GM18511 (cell line): ENCODE results near the gene BAHCC1.

Experiments used
- ATAC-seq: cut with Tn5 transposase; IDR thresholded peaks from one replicate; pipeline ENCODE4 v1.9.1; 2021; ENCODE audit warnings: mild to moderate bottlenecking, moderate library complexity; ENCODE audit not compliant: unreplicated experiment

BAHCC1 gene

DNA sequence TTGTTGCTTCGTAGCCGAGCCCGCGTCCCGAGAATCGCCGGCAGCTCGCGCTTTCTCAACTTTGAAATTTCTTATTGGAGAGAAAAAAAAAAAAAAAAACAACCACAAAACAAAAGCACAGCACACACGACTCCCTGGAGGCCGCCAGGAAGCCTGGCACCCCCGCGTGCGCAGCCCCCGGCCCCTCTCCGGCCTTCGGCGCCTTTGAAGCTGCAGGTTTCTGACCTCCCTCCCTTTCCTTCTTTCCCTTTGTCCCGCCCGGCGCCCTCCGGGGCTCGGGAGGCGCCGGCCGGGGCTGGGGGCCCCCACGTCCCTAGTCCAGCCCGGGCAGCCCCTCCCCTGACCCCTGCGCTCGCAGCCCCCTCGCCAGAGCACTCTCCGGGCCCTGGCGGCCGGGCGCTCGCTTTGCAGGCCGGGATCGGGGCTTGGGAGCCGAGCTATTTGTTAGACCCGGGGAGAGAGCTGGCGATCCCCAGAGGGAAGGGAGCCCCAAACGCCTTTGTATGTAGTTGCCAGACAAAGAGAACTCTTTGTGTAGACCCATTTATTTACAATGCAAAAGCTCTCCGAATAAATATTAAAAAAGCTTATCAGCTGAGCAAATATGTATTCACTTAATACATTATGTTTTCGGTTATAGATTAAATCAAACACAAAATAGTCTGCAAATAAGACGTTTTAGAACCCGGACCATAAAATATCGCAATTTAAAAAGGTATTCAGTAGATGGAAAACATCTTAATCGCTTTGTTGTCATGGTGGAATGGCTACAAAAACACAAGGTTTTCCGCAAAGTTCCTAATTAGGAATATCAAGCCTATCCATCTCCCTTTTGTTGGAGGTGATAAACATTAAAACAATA is 2.3 kb downstream of the BAHCC1 start:
- ATAC-seq = no peak

DNA sequence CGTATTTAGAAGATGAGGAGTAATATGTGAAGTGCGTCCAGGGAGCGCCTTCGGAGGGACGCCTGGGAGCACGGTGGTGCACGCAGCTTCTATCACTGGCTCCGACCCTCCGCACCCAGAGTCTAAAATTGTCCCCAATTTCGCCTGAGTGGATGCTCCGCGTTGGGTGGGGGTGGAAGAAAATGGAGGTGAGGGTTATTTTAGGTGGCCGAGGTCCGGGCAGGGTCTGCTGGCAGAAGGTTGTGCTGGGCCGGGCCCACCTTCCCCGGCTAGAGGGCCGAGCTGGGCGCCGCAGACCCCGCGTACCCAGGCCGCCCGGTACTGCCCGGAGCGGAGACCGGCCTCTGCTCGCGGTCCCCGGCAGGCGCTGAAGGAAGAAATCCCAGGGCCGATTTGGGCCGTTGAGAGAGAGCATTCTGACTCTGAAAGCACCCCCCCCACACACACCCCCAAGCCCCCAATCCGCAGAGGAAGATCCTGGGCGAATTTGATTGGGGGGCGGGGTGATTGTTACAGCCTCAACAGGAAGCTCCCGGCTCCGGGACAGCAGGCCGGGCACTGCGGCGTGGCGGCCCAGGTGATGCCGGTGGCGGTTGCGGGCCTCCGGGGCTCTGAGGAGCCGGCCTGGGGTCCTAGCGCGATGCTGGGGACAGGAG is 3.0 kb downstream of the BAHCC1 start:
- ATAC-seq = no peak

DNA sequence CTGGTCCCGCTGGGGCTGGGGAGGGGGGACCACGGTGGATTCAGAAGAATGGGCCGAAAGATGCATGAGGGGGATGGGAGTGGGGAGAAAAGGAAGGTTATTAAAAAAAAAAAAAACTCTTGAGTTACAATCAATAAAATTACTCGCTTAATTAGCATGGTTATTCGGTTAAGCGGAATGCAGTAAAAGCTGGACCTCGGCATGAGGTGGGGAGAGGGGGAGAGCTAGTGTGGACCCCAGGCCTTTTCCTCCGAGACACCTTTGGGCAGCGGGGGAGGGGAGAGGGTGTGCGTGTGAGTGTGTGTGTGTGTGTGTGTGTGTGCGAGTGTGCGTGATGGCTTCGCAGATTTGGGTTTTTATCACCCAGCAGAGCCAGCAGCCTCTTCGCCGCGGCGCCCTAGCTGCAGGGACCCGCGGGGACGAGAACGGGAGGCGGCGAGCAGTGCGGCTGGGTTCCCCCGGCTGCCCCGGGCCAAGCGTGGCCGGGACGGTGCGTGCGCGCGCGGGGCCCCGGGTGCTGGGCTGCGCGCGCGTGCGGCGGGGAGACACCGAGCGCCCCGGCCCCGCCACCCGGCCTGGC is 3.7 kb downstream of the BAHCC1 start:
- no peak for ATAC-seq

DNA sequence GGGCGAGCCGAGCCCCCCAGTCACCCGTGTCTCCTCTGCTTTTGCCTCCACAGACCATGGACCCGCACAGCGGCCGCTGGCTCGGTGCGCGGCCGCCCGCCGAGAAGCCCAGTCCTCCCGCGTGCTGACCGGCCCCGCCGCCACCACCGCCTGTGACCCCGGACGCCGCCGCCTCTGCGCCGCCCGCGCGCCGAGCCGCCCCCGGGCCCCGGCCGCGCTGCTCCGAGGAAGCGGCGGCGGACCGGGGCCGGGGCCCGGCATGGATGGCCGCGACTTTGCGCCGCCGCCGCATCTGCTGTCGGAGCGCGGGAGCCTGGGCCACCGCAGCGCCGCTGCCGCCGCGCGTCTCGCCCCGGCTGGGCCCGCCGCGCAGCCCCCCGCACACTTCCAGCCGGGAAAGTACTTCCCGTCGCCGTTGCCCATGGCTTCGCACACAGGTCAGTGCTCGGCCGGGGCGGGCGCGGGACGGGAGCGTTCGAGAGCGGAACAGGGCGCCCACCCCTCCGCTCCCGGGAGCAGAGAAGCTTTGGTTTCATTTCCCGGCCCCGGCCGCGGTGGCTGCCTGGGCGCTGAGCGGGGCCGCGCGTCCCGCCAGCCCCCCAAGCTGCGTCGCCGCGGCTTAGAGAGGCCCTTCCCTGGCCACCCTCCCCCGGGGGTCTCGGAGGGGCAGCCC is 4.4 kb downstream of the BAHCC1 start:
- no peak for ATAC-seq

DNA sequence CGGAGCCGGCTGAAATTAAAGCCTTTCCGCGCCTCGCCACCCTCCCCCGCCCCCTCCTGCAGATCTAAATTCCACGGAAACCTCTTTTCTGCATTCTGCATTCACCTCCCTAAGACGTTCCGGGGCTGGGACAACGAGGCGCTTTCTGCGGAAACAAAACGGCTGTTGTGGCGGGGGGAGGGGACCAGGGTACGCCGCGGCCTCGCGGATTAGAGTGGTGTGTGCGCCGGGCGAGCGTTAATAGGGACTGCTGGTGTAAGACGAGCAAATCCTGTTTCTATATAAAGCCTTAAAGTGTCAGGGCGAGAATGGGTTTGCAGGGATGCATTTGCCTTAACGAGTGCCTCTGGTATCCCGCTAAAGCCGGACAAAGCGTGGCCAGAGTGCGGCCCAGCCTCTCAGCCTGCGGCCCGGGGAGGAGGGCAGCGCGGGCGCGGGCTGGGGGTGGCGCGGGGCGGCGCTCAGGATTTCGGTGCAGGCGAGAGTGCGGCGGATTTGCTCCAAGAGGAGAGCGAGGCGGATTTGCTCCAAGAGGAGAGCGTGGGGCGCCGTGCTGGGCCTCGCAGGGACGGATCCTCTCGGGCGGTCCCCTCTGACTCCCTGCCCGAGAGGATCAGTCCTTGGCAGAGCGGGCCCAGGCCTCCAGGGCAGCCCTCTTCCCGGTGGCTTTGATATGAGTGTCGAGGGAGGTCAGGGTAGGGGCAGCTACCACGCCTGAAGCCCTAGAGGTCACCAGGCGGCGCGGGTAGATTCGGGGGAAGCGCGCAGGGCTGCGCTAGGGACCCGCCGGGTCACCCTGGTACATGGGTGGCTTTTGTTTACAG is 5.1 kb downstream of the BAHCC1 start:
- ATAC-seq = no peak

DNA sequence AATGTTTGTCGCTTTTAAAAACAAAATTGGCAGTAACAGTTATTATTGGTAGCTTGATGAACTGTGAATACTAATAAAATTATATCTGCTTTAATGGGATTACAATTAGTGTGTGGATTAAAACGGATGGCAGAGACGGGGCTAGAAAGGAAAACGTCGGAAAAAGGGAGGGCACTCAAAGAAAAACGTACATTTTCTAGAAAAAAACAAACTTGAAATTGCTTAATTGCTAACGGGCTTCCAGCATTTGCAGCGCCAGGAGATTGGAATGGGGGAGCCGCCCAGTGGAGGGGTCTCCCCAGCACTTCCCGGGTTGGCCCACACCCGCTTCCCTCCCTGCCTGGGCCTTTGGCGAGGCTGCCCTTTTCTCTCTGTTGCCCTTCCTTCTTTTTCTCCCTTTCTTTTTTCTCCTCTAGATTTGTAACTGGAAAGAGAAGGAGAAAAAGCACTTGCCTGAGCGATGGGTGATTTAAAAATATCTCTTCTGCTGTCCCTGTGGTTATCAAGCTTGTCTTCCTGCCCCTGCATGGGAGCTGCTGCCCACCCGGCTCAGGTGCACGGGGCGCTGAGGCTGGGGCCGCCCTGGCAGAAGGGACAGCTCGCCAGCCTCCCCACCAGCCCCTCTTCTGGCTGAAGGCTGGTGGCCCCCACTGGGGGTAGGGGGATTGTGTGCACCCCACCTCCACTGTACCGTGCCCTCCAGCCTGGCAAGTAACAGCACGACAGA is 5.9 kb downstream of the BAHCC1 start:
- no peak for ATAC-seq

DNA sequence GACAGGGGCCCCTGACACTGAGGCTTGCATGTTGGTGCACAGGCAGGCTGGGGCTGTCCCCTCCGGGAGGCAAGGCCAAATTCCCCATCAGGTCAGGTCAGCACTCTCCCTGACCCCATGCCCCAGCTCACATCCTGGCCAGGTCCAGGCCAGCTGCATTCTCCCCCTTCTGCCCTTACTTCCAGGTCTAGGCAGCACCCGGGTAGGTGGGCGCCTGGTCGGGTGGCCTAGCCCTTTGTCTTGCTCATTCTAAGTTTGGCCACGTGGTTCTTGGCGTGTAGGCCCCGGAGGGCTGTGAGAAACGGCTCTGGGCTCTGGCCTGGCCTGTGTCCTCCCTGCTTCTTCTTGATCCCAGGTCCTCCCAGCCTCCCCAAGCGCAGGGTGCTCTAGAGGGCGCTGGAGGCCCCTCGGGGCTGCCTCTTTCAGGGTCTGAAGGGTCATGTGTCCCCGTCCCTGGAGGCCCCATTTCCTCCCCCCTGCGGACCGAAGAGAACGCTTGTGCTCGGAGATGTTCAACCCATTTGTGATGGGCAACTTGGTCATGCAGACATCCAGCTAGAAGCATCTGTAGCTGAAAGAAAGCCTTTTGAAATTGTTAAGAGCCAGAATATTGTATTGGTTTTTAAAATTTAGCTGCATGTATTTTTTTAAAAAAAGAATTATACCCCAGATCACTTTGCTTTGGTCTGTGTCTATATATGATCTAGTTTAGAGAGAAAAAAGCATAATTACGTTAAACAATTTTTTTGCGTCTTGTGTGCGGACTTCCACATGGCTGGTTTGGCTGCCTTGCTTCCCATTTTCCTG is 6.7 kb downstream of the BAHCC1 start:
- ATAC-seq = no peak

DNA sequence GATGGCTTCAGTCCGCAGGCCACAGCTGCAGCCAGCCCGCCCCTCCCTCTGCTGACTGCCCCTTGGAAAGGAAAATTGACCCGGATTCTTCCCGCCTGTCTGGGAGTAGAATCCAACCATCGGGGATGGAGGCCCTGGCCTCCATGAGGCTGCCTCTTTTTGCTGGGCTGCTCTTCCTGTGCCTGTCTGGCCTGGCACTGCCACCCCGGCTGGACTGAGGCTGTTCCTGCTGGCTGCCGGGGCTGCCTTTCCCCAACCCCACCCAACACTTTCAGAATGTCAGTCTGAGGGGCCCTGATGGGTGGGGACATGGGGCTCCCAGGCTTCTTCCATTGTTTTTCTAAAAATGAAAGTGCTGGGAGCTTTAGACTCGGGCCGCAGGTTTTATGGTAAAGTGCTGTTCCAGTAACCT is 7.3 kb downstream of the BAHCC1 start:
- no peak for ATAC-seq

DNA sequence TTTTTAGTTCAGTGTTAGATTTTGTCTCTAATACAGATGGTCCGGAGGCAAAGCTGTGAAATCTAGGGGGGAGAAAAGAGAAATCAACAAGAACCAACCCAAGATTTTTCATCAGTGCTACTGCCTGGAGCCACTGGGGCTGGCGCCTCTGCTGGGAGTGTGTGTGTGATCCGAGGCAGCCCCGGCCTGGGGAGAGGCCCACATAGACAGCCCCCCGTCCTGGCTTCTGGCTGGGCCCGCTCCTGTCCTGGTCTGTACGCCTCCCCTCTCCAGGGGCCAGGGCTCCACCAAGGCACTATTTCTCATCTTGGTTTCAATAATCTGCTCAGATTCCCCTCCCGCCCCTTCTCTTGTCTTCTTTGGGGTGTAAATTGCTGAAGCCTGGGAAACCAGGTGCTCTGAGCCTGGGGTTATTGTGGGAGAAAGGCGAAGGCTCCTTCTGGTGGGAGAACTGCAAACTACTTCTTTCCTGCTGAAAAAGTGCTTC is 7.8 kb downstream of the BAHCC1 start:
- ATAC-seq = no peak

DNA sequence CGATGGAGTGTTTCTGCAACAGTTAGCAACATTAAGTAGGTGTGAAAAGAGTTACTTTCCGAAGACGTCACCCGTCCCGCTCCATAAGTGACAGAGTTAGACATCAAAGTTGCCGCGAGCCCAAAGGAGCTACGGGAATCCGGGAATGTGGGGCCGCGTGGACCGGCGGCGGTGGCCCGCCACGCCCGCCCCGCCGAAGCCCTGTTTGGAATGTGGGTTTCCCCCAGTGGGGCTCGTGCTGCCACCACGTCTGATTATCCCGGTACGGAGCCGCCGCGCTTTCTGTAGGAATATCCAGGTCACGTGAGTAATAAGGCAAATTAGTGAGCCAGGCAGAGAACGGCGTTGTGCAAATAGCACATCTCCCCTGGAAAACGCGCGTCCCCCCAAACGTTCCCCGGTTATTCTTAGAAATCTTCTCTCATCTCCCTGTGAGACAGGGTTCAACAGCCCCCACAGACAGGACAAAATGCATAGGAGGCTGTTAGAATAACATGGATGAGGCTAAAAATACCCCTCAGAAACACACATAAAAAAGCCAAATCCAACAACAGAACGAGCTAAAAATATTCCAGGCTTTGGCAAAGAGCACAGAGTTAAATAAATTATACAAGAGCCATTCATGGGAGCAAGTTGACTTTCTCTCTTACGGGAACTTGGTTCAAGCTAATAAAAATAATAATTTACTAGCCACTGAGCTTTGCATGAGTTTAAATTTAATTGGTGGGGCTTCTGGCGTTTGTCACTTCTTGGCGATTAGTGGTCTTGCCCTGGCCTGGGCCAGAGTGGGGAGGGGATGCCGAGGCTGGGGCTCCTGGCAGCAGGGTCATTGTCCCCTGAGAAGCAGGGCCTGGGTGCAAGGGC is 8.6 kb downstream of the BAHCC1 start:
- no peak for ATAC-seq

DNA sequence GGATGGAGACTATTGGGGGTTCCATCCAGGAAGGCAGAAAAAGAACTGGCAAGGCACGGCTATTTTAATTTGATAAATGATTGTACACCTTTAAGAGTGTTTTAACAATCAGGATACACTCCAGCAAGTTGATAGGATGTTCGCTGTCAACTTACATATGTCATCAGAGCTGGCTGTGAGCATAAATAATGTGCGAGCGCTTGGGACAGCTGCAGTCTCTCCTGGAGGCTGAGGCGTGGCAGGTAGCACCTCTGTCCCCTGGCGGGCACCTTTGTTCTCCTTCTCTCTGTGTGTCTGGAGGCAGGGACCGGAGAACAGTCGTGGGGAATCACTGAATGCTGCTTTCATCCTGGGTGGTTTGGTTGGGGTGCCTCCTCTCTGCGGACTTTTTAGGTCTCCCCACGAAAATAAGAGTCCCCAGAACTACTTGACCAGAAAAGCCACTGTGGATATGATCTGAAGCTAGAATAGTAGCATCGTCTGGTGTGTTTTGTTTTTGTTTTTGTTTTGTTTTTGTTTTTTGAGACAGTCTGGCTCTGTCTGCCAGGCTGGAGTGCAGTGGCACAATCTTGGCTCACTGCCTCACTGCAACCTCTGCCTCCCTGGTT is 9.4 kb downstream of the BAHCC1 start:
- no peak for ATAC-seq

DNA sequence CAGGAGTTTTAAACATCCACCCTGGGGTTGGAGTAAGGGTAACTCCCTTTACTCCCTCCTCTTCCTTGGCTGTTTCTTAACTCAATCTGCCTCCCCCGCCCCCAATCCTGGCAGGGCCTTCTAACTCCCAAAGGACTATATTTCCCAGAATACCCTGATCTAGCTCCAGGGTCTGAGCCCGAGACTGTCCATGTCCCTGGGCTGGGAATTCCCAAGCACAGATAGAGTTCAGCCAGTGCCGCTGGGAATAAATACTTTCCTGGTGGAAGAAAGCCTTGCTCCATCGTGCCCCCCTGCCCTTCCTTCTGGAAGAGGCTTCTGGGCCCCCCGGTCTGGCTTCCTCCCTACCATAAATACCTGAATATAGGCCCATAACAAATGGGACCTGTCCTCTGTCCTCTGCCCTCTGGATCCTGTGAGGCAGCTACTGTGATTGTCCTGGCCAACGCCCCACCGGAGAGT is 10.2 kb downstream of the BAHCC1 start:
- no peak for ATAC-seq

DNA sequence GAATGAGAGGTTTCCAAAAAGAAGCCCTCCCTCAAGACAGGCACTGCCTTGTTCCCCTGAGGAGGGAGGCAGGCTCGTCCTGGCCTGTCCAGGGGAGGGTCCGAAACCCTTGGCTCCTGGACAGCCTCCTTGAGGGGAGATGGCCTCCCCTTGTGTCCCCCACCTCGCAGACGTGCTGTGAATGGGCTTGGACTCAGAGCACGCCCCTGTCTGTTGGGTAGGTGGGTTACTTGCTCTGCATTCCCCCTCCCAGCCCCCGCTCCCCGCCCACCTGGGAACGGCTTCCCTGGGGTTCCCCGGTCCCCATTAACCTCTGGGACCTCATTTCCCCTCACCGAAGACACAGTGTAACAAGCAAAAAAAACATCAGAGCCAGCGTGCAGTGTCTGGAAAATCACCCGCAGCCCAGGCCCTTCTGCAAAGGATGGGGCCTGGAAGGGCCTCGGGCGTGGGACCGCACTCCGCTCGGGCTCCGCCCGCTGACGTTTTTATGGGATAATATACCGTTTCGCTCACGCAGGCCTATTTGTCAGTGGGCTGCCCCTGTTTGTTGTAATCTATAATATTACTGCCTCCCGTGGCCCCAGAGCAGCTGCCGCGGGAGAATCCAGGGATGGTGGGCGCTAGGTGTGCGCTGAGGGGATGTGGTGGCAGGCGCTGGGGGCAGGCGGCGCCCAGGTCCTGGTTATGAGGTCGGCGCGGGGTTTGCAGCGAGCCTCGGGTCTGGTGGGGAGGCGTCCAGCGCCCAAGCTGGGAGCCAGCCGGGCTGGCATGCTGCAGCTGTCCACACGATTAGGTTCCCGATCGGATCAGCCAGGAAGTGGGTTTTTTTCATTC is 11.1 kb downstream of the BAHCC1 start:
- no peak for ATAC-seq

DNA sequence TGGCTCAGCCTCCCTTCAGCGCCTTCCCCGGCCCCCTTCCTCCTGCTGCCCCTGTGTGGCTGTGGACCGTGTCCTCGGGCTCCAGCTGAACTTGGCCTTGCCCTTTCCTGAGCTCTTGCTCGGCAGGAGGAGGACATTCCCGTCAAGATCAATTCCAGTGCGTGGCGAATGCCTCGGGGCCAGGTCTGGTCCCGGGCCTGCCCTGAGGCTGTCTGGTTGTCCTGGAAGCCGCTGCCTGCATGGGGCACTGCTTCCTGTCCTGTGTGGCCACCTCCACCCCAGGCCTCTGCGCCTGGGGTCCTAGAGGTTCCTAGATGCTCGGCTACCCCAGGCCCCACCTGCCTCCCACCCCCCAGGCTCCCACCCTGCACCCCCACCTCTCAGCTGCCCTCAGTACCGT is 12.8 kb downstream of the BAHCC1 start:
- ATAC-seq = no peak

DNA sequence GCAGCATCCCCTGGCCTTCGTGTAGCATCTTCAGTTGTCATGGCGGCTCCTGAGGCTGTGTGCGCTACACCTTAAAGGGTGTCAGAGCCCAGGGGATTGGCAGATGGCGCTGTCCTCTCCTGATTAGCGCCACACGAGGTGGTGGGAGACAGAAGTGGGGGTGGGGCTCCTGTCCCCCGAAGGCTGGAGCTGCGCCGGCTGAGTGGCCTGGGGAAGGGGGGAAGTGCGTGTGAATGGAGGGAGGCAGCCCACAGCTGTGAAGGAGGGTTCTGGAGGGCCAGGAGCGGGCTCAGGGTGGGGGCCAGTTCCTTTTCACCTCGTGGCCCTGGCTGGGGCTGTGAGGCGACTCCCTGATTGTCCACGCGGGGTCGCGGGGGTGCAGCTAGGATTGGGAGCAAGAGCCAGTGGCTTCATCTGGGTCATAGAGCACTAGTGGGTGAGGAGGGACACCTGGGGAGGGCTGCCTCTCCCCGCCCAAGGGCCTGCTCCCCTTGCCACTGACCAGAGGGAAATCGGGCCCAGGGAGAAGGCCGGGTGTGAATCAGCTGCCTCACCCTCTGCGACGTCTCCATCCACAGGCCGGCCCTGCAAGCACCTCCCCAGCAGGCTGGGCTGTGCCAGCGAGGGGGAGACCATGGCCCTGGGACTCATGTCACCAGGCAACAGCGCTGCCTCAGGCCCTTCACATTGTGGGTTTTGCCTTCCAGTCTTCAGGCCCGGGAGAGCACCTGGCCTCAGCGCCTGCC is 14.1 kb downstream of the BAHCC1 start:
- no peak for ATAC-seq

DNA sequence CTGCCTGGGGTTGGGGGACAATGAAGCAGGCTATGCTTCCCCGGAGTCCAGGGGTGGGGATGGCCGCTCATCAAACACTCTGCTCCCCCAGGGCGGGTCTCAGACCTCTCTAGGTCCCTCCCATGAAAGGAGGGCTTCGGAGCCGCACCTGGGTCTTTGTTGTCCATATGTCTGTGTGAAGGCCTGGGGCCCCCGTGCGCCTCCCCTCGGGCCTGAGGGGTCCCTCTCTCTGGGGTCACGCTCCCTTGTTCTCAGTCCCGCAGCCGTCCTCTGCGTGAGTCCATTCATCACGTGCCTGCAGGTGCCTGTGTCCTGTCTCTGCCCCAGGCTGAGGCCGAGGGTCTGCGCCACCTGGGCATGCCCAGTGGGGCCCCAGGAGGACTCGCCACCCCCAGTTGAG is 15.6 kb downstream of the BAHCC1 start:
- no peak for ATAC-seq
